RCC 7860 (cell line): ENCODE measurements around the gene MRPL23.

Experiments used
- DNase-seq: peaks from one replicate; pipeline ENCODE4 v3.0.0-alpha.2; 2015; ENCODE audit warnings: low spot score
- FAIRE-seq: peaks from 2 replicates; lab custom pipeline; 2012; peaks lifted over from hg19 to GRCh38; lab: Jason Lieb, UNC

Gene MRPL23

GRCh38 chr11:1952806-1953482 lies 5.8 kb downstream of the MRPL23 start:
- FAIRE-seq, result no peak
- DNase-seq, result no peak

GRCh38 chr11:1953489-1954266 lies 6.5 kb downstream of the MRPL23 start:
- FAIRE-seq (no peak), DNase-seq (no peak)

- DNase-seq (no peak), FAIRE-seq (no peak)
Measured at GRCh38 chr11:1958367-1958766, 11.2 kb downstream of the MRPL23 start.

- FAIRE-seq (no peak), DNase-seq (no peak)
Measured at GRCh38 chr11:1959786-1960185, 12.7 kb downstream of the MRPL23 start.

- no peak for FAIRE-seq
- no peak for DNase-seq
Measured at GRCh38 chr11:1963864-1964263, 16.7 kb downstream of the MRPL23 start.

- DNase-seq (no peak), FAIRE-seq (no peak)
Measured at GRCh38 chr11:1964348-1964747, 17.2 kb downstream of the MRPL23 start.

- no peak for FAIRE-seq
Measured at GRCh38 chr11:1964955-1965354, 17.8 kb downstream of the MRPL23 start.

GRCh38 chr11:1966531-1966930 lies 19.4 kb downstream of the MRPL23 start:
- no peak for DNase-seq
- FAIRE-seq, result no peak

More at GRCh38 chr11:1964955-1965354, 17.8 kb downstream of the MRPL23 start:
- DNase-seq, result no peak

GRCh38 chr11:1967641-1968225 lies 20.6 kb downstream of the MRPL23 start:
- FAIRE-seq (no peak), DNase-seq (no peak)

GRCh38 chr11:1968454-1969002 lies 21.4 kb downstream of the MRPL23 start:
- DNase-seq (no peak), FAIRE-seq (no peak)

GRCh38 chr11:1969035-1969434 lies 21.9 kb downstream of the MRPL23 start:
- DNase-seq, result no peak
- no peak for FAIRE-seq

- FAIRE-seq (no peak), DNase-seq (no peak)
Measured at GRCh38 chr11:1969776-1970175, 22.6 kb downstream of the MRPL23 start.

- FAIRE-seq (no peak), DNase-seq (no peak)
Measured at GRCh38 chr11:1970956-1971355, 23.8 kb downstream of the MRPL23 start.

GRCh38 chr11:1975185-1975584 lies 28.1 kb downstream of the MRPL23 start:
- no peak for DNase-seq
- no peak for FAIRE-seq

GRCh38 chr11:1978720-1979473 lies 31.8 kb downstream of the MRPL23 start:
- DNase-seq (no peak), FAIRE-seq (no peak)

GRCh38 chr11:1979607-1980006 lies 32.5 kb downstream of the MRPL23 start:
- FAIRE-seq, result no peak
- DNase-seq, result no peak

GRCh38 chr11:1982873-1983600 lies 35.9 kb downstream of the MRPL23 start:
- no peak for DNase-seq
- FAIRE-seq, result no peak

- DNase-seq, result no peak
Measured at GRCh38 chr11:1983601-1983961, 36.4 kb downstream of the MRPL23 start.

GRCh38 chr11:1987024-1987423 lies 39.9 kb downstream of the MRPL23 start:
- DNase-seq (no peak), FAIRE-seq (no peak)

More at GRCh38 chr11:1983601-1983961, 36.4 kb downstream of the MRPL23 start:
- no peak for FAIRE-seq

- FAIRE-seq, result no peak
Measured at GRCh38 chr11:1988174-1988573, 41.0 kb downstream of the MRPL23 start.

More at GRCh38 chr11:1988174-1988573, 41.0 kb downstream of the MRPL23 start:
- no peak for DNase-seq
